22Rv1 (cell line): ENCODE data around the gene COLEC12.

ENCODE experiments used
- H3K27ac ChIP-seq: fragments of 450-650 bp; 2 replicates; pipeline ENCODE4 v1.5.1; 2017
- CTCF ChIP-seq: fragments of 450-650 bp; IDR thresholded peaks from 2 replicates; pipeline ENCODE4 v1.5.1; 2017; ENCODE audit warnings: mild to moderate bottlenecking
- ZFX ChIP-seq: fragments of 450-650 bp; IDR thresholded peaks from 2 replicates; pipeline ENCODE4 v1.6.1; 2017; ENCODE audit warnings: antibody characterized with exemption, borderline replicate concordance

Gene COLEC12

DNA sequence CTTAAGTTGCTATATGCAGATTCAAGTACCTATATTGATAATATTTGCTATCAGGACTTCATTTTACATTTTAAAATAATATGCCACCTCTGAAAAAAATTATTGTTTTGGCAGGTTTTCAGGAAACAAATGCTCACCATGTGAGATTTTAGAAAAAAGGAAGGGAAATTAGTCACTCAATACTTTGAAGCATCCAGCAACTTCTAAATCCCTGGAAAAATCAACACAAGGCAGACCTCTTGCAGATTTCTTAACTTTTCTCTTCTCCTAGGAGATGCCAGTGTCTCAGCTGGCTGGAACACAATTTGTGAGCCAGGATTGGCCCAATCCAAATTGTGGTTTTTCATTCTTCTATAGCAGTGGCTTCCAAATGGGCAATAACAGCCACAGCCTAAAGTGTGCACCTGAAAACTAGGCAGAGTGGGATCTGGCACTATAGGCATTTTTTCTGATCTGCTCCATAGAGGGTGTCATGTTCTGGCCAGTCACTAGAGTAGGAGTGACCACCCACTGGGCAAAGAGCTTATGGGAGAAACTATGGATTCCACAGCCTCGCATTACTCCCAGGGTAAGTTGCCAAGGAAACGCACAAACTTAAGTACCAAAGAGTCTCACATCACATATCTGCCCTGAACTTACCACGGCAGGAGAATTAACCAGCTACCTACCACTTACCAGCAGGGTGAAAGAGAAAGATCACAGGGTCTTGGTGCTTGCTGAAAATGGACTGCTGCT is 204.6 kb downstream of the COLEC12 start:
- no peak for TF ChIP-seq ZFX
- no peak for TF ChIP-seq CTCF
- no peak overlapping the region for H3K27ac ChIP-seq

- no peak overlapping the region for H3K27ac ChIP-seq
- TF ChIP-seq CTCF (no peak), ZFX (no peak)
Measured at GRCh38 chr18:294566-294965, 205.9 kb downstream of the COLEC12 start.

DNA sequence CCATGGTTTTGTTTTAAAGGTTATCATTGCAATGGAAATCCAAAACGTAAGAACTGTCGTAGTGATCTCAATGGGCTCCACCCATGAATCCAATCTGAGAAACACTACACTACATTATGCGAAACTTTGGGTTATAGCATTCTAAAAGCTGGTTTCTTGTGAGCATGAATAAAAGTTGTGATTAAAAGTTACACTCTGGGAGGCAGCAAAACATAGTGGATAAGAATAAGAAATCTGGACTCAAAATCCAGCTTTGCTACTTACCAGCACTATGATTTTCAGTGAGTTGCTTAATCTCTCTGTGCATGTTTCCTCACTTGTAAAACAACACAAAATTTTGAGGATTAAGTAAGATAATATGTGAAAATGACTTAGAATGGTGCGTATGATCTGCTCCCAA is 207.0 kb downstream of the COLEC12 start:
- no peak for TF ChIP-seq CTCF
- TF ChIP-seq ZFX, result no peak
- no peak overlapping the region for H3K27ac ChIP-seq

DNA sequence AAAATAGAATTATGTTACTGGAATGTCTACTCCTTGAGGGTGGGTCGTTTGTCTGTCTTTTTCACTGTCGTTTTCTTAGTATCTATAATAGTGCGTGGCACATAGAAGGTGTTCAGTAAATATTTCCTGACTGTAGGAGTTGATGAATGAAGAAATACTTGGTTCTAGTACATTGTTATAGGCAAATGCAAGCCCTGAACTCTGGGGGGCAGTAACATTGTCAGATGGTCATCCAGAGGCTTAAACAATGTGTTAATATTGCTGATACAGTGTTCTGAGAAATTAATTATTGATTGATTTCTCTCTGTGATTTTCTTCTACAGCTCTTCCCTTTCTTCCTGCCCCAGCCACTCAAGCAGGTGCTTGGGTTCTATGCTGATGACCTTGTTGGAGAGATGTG is 208.2 kb downstream of the COLEC12 start:
- no peak for TF ChIP-seq ZFX
- TF ChIP-seq CTCF, result peak; percentile 38
- peak overlapping the region; percentile 86 for H3K27ac ChIP-seq

- peak overlapping the region; percentile 86 for H3K27ac ChIP-seq
Measured at GRCh38 chr18:289970-290369, 210.5 kb downstream of the COLEC12 start.

DNA sequence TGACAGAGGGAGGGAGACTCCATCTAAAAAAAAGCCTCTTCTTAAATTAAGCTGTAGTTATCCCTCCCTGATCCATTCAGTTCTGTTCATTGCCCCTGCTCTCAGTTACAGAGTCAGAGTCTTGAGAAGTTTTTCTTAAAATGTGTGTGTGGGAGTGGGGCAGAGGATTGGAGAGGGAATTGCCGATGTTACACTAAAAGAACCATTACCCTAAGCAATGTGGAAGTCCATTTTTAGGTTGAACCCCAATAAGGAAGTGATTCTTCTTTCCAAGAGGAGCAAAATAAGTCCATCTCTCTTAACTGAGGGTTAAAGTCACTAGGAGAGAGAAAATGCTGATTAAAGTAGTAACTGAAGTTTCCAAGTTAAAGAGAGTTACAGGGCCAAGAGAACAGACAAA is 211.5 kb downstream of the COLEC12 start:
- peak overlapping the region; percentile 86 for H3K27ac ChIP-seq
- TF ChIP-seq ZFX, result no peak
- TF ChIP-seq CTCF, result no peak

- H3K27ac ChIP-seq, result peak overlapping the region; percentile 22; the same call in 1 of the 2 replicates
- TF ChIP-seq CTCF (peak; percentile 88), ZFX (no peak)
Measured at GRCh38 chr18:286515-287310, 213.8 kb downstream of the COLEC12 start.
